ENCODE measurements around the gene LINC01488. TPM values are rescaled to one million over a fixed set of nuclear protein-coding genes. Genes with fewer than 3 reads are reported as not detected.

The LINC01488 gene
- total RNA-seq = not detected in 2 replicates

GRCh38 chr11:69481393-69481844 is at the start of gene LINC01488:
Gene LINC01488 (plus strand): TSS chr11:69481663.

Other genes starting within 250 kb of the LINC01488 start
- gene MYEOV, start 187.5 kb upstream of the LINC01488 start, total RNA-seq = 1.0 and 3.9 TPM in 2 replicates
- gene CCND1, start 159.5 kb downstream of the LINC01488 start, total RNA-seq = 73.4 and 349 TPM in 2 replicates
- 9.3 and 11.3 TPM in 2 replicates for gene LTO1, start 193.7 kb downstream of the LINC01488 start, total RNA-seq
- gene FGF19, start 222.4 kb downstream of the LINC01488 start, total RNA-seq = under 0.01 TPM in 1 of 2 replicates, not detected in the other